CD4-positive, alpha-beta T cell treated with Interleukin-15 for 1 hour (primary cell): Measurements from ENCODE around the gene FAM53B.

Source experiments
- DNase-seq: peaks from one replicate; pipeline ENCODE4 v3.0.0-alpha.2; 2020

The FAM53B gene

GRCh38 chr10:124741922-124742412 is 2.2 kb downstream of the FAM53B start:
- no peak for DNase-seq

GRCh38 chr10:124741281-124741921 is 2.8 kb downstream of the FAM53B start:
- peak; percentile 75 for DNase-seq

DNA sequence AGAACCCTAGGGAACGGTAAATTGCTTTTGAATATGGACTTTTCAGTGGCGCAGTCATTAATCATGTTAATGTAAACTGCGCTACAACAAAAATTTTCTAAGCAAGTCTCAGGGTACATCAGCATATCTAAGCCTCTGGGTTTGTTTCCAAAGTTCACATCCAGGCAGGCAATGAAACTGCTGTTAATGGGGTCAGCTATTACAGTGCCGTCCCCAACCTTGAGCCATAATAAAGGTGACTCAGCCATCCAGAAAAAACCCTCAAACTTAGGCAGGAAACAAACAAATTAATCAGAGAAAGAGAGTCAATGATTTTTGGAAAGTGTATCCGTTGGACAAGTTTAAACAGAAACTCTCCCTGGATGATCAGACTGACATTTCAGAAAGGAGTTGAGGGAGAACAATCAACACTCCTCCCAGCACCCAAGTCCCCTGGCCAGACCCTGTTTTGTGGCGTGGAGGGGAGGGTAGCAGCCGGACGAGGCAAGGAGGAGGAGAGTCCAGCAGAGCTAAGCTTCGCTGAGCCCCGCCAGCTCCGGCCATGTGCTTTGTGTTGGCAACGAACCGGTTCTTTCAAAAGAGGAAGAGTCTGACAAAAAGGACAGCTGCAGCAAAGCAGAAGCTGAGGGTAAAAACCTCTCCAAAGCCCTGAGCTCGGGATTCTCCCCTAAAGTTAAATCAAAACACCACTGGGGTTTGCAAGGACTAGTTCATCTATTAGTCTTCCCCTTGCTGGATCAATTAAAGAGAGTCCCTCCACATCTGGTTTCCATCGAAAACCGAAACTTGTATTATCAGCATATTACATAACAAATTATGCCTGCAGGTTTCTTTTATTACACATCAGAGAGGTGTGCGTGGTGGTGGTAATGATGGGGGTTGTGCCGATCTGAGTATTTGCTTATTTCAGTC is 3.6 kb downstream of the FAM53B start:
- DNase-seq, result peak; percentile 53

DNA sequence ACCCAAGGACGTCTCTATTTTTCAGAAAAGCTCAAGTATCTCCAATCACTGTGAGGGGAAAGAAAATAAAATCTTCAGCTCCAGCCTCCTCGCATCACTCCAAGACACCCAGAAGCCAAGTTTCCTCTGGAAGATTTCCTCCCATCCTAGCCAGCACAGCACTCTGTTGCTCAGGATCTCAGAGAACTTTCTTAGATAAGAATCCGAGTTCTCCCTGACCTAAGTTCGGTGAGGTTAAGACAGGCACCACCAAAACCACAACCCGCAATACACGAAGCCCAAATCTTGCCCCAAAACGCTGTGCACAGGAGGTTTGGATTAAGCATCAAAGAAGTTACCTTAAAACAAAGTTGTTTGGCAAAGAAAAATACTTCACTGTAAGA is 4.2 kb downstream of the FAM53B start:
- no peak for DNase-seq

DNA sequence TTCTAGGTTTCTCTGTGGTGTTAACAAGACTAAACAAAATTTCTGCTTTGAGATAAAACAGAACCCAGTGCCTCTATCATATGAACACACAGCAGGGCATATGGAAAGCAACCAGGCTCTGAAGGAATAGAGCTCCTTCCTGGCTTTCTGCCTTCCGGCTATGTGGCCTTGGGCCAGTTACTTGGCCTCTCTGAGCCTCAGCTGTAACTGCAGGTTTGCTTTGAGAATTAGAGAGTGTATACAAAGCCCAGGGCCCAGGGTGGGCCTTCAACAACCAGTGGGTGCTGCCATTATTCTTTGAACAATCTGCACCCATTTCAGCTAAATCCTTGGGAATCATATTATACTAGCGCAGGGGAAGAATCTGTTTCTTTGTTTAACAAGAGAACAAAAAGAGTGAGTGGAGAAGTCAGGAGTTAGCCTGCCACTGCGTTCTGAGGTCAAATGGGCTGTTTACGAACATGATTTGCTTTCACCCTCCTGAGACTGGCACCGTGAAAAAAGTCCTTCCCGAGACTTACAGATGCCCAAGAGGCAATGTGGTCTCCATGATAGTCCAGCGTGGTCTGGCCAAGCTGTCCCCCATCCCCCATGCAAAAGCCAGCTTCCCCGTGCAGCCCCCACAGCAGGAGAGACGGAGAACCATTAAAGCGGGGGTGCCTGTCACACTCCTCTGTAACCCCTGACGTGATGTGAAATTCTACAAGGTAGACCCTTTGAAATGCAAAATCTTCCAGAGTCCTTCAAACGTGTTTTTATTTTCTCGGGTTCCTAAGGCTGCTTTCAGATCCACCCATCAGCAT is 4.9 kb downstream of the FAM53B start:
- no peak for DNase-seq

GRCh38 chr10:124738441-124738840 is 5.7 kb downstream of the FAM53B start:
- no peak for DNase-seq

DNA sequence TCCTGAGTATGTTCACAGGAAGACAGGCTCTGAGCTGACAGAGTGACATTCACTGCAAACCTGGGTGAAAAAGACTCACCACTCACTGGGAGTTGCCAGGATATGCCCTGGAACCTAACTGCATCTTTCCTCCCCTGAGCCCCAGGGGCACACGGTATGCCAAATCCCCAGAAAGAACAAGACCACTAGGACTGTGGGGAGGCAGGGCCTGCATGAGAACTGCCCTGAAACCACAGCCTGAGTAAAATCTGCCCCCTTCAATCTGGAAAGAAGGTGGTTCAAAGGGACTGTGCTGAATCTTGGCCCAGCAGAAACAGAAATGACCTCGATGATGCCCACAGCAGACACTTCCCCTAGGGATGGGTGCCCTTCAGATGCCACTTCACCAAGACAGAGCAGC is 6.5 kb downstream of the FAM53B start:
- DNase-seq, result no peak

DNA sequence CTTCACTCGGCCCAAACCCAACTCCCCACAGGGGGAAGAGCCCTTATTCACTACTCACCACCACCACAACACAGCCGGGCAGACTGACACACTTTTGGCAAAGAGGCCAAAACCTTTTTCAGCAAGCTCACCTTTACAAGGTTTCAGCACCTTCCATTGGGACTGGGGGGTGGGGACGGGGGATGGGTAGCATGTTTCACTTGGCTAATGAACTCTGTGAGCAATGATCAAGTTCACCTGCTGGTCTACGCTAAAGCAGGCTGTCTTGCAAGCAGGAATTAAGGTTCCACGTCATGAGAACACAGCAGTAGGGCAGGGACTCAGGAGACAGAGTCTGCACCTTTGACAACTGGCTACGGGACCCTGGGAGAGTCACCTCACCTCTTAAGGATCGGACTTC is 7.0 kb downstream of the FAM53B start:
- no peak for DNase-seq

DNA sequence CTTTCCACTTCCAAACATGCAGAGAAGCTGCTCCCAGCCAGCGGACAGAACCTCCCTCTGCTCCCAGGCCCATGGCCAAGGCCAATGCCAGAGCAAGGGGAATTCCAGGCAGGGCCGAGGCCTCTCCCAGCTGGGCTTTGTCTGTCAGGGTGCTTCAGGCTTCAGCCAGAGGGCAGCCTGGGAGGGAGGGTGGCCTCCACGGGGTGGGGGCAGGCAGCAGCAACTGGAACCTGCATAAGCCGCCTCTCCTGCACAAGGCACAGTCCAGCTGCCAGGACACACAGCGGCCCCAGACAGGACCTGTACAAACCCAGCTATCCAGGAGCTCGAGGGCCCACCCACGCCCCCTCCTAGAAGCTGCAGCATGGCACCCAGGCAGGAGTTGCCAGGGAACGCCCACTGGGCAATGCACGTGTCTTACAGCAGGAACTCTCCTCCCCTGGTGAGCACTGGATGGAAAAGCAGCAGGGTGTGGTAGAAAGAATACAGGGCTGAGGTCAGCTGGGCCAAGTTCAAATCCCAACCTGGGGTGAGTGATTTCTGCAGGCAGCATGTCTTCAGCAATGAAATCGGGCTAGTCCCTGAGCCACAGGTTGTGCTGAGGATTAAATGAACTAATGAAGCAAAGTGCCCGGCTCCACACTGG is 7.6 kb downstream of the FAM53B start:
- no peak for DNase-seq

DNA sequence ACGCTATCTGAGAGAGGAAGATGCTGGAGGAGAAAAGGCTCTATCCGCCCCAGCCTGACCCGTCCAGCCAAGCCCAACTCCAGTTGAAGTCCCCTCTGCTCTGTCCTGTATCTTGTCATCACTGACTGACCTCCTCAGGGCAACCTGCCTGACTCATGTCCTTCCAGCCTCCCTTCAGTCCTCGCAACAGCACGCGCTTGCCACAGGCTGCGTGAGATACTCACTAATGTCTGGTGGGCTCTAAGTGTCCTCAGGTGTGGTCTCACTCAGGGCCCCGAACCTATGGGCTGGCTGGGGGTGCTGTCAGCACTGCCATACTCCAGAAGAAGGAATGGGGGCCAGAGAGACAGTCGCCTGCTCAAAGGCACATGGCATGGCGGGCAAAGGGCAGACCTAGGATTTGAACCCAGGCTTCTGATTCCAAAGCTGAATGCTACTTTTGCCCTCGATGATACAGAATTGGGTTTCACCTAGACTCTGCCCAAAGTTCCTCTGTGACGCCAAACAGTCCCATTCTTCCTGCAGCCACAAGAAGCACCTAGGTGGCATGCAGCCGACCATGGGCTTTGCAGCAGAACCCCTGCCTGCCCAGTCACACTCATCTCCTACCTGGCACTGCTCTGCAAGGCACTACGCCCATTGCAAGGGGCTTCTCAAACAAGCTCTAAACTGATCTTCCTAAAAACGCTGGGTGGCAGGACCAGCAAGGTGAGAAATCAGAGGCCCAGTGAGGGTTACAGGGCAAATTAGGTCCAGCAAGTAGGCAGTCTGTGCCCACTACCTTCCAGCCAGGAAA is 8.5 kb downstream of the FAM53B start:
- no peak for DNase-seq

DNA sequence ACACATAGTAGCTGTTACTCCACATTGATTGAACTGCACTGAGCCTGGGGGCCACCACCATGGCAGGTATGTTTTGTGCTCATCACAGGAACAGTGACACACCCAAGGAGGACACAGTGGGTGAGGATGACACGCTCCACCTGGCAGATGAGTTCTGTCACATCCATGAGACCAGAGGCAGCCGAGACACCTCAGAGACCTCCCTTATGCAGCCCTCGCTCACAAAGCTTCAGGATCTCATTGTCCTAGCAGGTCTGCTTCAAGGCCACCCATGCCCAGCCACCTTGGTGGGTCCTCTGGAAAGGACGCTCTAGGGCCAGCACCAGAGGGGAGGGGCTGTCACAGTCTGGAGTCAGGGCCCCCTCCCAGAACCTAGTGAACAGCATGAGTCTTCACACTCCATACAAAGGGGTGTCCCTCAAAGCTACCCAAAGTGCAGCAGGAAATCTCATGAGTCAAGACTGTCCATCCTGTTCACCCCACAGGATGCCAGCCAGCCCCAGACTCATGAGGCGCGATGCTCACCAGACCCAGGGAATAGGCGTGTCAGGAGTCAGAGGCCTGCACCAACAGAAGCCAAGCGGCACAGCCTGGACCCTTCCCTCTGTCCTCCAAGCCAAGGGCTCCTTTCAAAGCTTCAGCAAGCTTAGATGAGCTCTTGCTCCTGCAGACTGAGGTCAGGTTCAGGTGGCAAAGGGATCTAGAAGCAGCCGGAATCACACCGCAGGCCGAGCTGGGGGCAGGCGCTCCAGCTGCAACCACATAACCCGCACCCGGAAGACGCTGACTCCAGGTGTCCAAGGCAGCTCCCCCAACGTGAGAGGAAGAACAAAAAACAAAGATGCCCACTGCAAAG is 9.6 kb downstream of the FAM53B start:
- peak; percentile 30 for DNase-seq

- DNase-seq, result no peak
Observed at GRCh38 chr10:124733571-124734245, 10.5 kb downstream of the FAM53B start.

- peak; percentile 43 for DNase-seq
Observed at GRCh38 chr10:124732931-124733570, 11.1 kb downstream of the FAM53B start.

GRCh38 chr10:124731551-124731950 is 12.6 kb downstream of the FAM53B start:
- no peak for DNase-seq

GRCh38 chr10:124730790-124731189 is 13.4 kb downstream of the FAM53B start:
- DNase-seq, result no peak

DNA sequence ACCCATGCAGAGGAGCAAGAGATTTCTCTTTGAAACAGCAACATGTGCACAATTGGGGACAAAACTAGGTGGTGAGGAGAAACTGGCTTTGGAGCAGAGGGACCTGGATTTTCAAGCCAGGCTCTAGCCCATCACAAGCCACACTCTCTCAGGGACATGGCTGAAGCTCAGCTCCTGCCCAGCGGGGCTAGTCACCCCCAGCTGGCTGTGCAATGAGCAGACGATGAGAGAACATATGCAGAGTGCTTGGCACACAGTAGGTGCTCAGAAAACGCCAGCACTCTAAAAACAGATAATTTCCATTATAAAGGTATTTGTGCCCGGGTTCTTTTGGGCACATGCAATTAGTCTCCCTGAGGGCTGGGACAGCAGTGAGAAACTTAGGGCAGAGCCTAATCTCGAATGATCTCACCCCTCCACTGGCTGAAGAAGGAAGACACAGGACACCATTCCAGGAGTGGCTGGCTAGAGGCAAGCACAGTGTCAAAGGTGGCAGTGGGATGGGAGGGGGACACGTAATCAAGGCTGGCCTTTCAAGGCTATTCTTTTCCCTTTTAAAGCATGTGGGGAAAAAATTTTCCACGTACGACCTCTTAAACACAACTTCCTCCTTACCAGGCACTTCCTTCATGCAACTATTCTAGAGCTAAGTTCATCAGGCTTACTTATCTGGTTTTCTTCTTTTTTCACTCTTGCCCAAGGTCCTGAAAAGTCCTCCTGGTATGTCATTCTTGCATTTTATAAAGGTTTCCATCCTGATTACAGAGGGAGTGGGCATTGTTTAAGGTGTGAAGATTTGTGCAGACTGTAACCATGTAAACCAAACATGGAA is 15.1 kb downstream of the FAM53B start:
- no peak for DNase-seq

- no peak for DNase-seq
Observed at GRCh38 chr10:124728071-124728829, 15.9 kb downstream of the FAM53B start.

- no peak for DNase-seq
Observed at GRCh38 chr10:124727361-124727960, 16.7 kb downstream of the FAM53B start.
